Stimulated activated naive CD4-positive, alpha-beta T cell (primary cell): ENCODE data around the gene SPATA6.
A peak's percentile ranks its signal among the peaks of the same experiment; 100 is the strongest.
"Not testable (repeated sequence)": the region's sequence is repeated elsewhere in the genome, so short reads cannot be mapped to it uniquely, and the experiment has no call there.

Experiments
- DNase-seq, 6 experiments: peaks; one replicate each; lab custom pipeline; 2025; lab: John Stamatoyannopoulos, UW

Gene SPATA6

GRCh38 chr1:48471691-48472576 lies at the start of gene SPATA6:
TSS of gene SPATA6 (minus strand) at chr1:48472204. CDS start at chr1:48472008, 196 bp downstream.
- DNase-seq, result peak; percentile 84 to 98 (median 94)

- DNase-seq, result not testable (repeated sequence)
These were observed 47.9 kb upstream of the SPATA6 start for GRCh38 chr1:48519896-48520295.

- no peak for DNase-seq
These were observed 34.9 kb upstream of the SPATA6 start for GRCh38 chr1:48506870-48507269.

- no peak for DNase-seq
These were observed 28.8 kb upstream of the SPATA6 start for GRCh38 chr1:48500541-48501450.

GRCh38 chr1:48499211-48499735 lies 27.3 kb upstream of the SPATA6 start:
- DNase-seq, result no peak

GRCh38 chr1:48498096-48498791 lies 26.2 kb upstream of the SPATA6 start:
- DNase-seq, result peak; percentile 24 to 73 (median 50)

- DNase-seq, result no peak
These were observed 23.9 kb upstream of the SPATA6 start for GRCh38 chr1:48495911-48496310.

GRCh38 chr1:48495166-48495565 lies 23.2 kb upstream of the SPATA6 start:
- no peak for DNase-seq

GRCh38 chr1:48493970-48494769 lies 22.2 kb upstream of the SPATA6 start:
- no peak for DNase-seq

- no peak for DNase-seq
These were observed 21.0 kb upstream of the SPATA6 start for GRCh38 chr1:48493041-48493440.

GRCh38 chr1:48492392-48492791 lies 20.4 kb upstream of the SPATA6 start:
- DNase-seq, result no peak

- DNase-seq, result no peak
These were observed 16.7 kb upstream of the SPATA6 start for GRCh38 chr1:48488721-48489120.

- no peak for DNase-seq
These were observed 8.5 kb upstream of the SPATA6 start for GRCh38 chr1:48480504-48480903.

GRCh38 chr1:48480023-48480422 lies 8.0 kb upstream of the SPATA6 start:
- not testable (repeated sequence) for DNase-seq

GRCh38 chr1:48472638-48473037 lies 634 bp upstream of the SPATA6 start:
- no peak for DNase-seq

GRCh38 chr1:48470950-48471690 lies 884 bp downstream of the SPATA6 start:
- no peak for DNase-seq

- no peak for DNase-seq
These were observed 1.5 kb downstream of the SPATA6 start for GRCh38 chr1:48470481-48470855.

- peak in 1 of 6 experiments; percentile 7 for DNase-seq
These were observed 2.2 kb downstream of the SPATA6 start for GRCh38 chr1:48469616-48470480.

GRCh38 chr1:48466594-48466993 lies 5.4 kb downstream of the SPATA6 start:
- no peak for DNase-seq
